Measurements from ENCODE around the gene RABGAP1L.
"Not testable (repeated sequence)": the region's sequence is repeated elsewhere in the genome, so short reads cannot be mapped to it uniquely, and the experiment has no call there.

RABGAP1L gene

GRCh38 chr1:174397261-174397660, 237.9 kb downstream of the RABGAP1L start:
- no peak for DNase-seq

GRCh38 chr1:174398246-174398645, 238.9 kb downstream of the RABGAP1L start:
- DNase-seq = no peak

- DNase-seq = no peak
Observed at GRCh38 chr1:174399211-174399610, 239.9 kb downstream of the RABGAP1L start.

- no peak for DNase-seq
Observed at GRCh38 chr1:174401075-174401474, 241.8 kb downstream of the RABGAP1L start.

- DNase-seq = no peak
Observed at GRCh38 chr1:174405219-174405618, 245.9 kb downstream of the RABGAP1L start.

- DNase-seq = no peak
Observed at GRCh38 chr1:174406421-174406820, 247.1 kb downstream of the RABGAP1L start.

- no peak for DNase-seq
Observed at GRCh38 chr1:174407665-174408064, 248.3 kb downstream of the RABGAP1L start.

- no peak for DNase-seq
Observed at GRCh38 chr1:174408146-174408545, 248.8 kb downstream of the RABGAP1L start.

GRCh38 chr1:174409801-174410200, 250.5 kb downstream of the RABGAP1L start:
- not testable (repeated sequence) for DNase-seq

GRCh38 chr1:174413632-174414031, 254.3 kb downstream of the RABGAP1L start:
- no peak for DNase-seq

GRCh38 chr1:174414203-174414602, 254.9 kb downstream of the RABGAP1L start:
- no peak for DNase-seq

- DNase-seq = no peak
Observed at GRCh38 chr1:174415506-174415905, 256.2 kb downstream of the RABGAP1L start.

GRCh38 chr1:174417921-174418320, 258.6 kb downstream of the RABGAP1L start:
- DNase-seq = no peak

GRCh38 chr1:174425121-174425520, 265.8 kb downstream of the RABGAP1L start:
- DNase-seq = no peak

- no peak for DNase-seq
Observed at GRCh38 chr1:174426153-174426552, 266.8 kb downstream of the RABGAP1L start.

- no peak for DNase-seq
Observed at GRCh38 chr1:174428033-174428432, 268.7 kb downstream of the RABGAP1L start.

- DNase-seq = no peak
Observed at GRCh38 chr1:174428739-174429138, 269.4 kb downstream of the RABGAP1L start.

GRCh38 chr1:174433451-174433850, 274.1 kb downstream of the RABGAP1L start:
- DNase-seq = no peak

GRCh38 chr1:174445351-174445750, 286.0 kb downstream of the RABGAP1L start:
- no peak for DNase-seq

- DNase-seq = no peak
Observed at GRCh38 chr1:174445817-174446216, 286.5 kb downstream of the RABGAP1L start.

- no peak for DNase-seq
Observed at GRCh38 chr1:174447866-174448530, 288.7 kb downstream of the RABGAP1L start, which contains the start of gene GPR52. Gene GPR52 (plus strand): TSS chr1:174447964. CDS start chr1:174448112, 148 bp downstream.

- DNase-seq = no peak
Observed at GRCh38 chr1:174448531-174448883, 289.2 kb downstream of the RABGAP1L start.

GRCh38 chr1:174448974-174449373, 289.7 kb downstream of the RABGAP1L start:
- DNase-seq = no peak

- DNase-seq = no peak
Observed at GRCh38 chr1:174451408-174451807, 292.1 kb downstream of the RABGAP1L start.

- DNase-seq = no peak
Observed at GRCh38 chr1:174465855-174466254, 306.5 kb downstream of the RABGAP1L start.
